Type B pancreatic cell (in vitro differentiated cells): ENCODE results near the gene EFL1. TPM values are rescaled to one million over a fixed set of nuclear protein-coding genes. Genes with fewer than 3 reads are reported as not detected.
"Not testable (repeated sequence)": the region's sequence is repeated elsewhere in the genome, so short reads cannot be mapped to it uniquely, and the experiment has no call there.

Experiments used
- DNase-seq: peaks from one replicate; pipeline ENCODE4 v3.0.0; 2021; ENCODE audit warnings: mixed read lengths; ENCODE audit not compliant: unreplicated experiment; ENCODE audit errors: extremely low spot score
- H3K27ac Mint-ChIP-seq: 2 replicates; pipeline ENCODE4 v1.8.0; 2021; ENCODE audit warnings: mild to moderate bottlenecking, mixed read lengths
- H3K27me3 Mint-ChIP-seq: 2 replicates; pipeline ENCODE4 v1.8.0; 2021; ENCODE audit warnings: mixed read lengths
- H3K36me3 Mint-ChIP-seq: 2 replicates; pipeline ENCODE4 v1.8.0; 2021; ENCODE audit warnings: mixed read lengths
- H3K4me1 Mint-ChIP-seq: one replicate; pipeline ENCODE4 v1.8.0; 2021; ENCODE audit warnings: mixed read lengths; ENCODE audit not compliant: unreplicated experiment
- H3K4me3 Mint-ChIP-seq: 2 replicates; pipeline ENCODE4 v1.8.0; 2021; ENCODE audit warnings: mild to moderate bottlenecking, mixed read lengths
- H3K9me3 Mint-ChIP-seq: 2 replicates; pipeline ENCODE4 v1.8.0; 2021; ENCODE audit warnings: mixed read lengths
- long read RNA-seq: library from polyadenylated mRNA; unstranded; transcript quantifications from one replicate; pipeline ENCODE4 v2.0.0, GENCODE V29; 2020
- total RNA-seq: library from RNA; stranded (reverse); gene quantifications from 2 replicates; pipeline ENCODE4 v1.2.1, GENCODE V29; 2021; ENCODE audit warnings: low replicate concordance
- TF ChIP-seq, protein P1 (sequence below): fragments of 200-600 bp; sonication (generic); conservative IDR thresholded peaks from 2 replicates; pipeline ENCODE4 v1.5.0; 2021; ENCODE audit warnings: antibody characterized with exemption, mild to moderate bottlenecking

The EFL1 gene
- 17.0 and 20.0 TPM in 2 replicates for total RNA-seq
- long read RNA-seq, transcript EFL1-201 (20 exons, 3,675 nt): major isoform, 23 of 57 reads
- long read RNA-seq, partial matches to known transcripts: 28 of 57 reads
- long read RNA-seq, other reads (novel, unspliced or antisense): 6 of 57 reads

DNA sequence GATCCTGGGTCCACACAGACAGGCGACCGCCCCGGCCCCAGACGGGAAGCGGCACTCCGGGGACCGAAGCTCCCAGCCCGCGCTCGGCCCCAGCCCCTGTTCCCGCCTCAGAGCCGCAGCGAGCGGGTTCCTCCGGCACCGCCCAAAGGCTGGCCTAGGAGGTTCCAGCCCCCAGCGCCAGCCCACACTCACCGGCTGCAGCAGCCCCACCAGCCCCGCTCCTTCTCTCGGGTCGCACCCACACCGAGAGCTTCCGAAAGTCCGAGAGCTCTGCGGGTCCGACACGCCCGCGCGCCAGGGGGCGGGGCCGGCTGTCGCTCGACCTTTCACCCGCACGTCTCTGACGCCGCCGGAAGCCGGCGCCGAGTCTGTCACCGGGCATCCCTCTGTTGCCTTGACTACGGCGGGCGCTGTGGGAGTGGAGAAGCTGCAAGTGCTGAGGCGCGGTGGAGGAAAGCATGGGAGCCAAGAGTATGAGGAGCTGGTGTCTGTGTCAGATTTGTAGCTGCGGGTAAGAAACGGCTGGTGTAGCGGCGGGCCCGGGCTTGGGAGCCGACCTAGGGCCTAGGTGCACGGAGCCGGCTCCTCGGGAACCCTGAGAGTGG lies at the start of gene EFL1, which contains the start of gene SAXO2:
Gene EFL1, minus strand, starts transcription at position 313 of the 605 bp plus-strand sequence. CDS start 956 bp downstream, outside the sequence.
Gene SAXO2, plus strand, starts transcription at position 397 of the 605 bp plus-strand sequence. Its CDS starts 62 bp downstream, at position 459.
- Mint-ChIP-seq H3K27ac (peak within 1 kb of the TSS; percentile 87), H3K27me3 (no peaks in the 10 kb centered on the region), H3K4me1 (peaks cover 12% of the 10 kb centered on the region), H3K4me3 (peak within 1 kb of the TSS; percentile 94), H3K36me3 (peaks cover 8% of the 10 kb centered on the region), H3K9me3 (no peaks in the 10 kb centered on the region)
- peak; percentile 94 for DNase-seq
- TF ChIP-seq, protein P1, sequence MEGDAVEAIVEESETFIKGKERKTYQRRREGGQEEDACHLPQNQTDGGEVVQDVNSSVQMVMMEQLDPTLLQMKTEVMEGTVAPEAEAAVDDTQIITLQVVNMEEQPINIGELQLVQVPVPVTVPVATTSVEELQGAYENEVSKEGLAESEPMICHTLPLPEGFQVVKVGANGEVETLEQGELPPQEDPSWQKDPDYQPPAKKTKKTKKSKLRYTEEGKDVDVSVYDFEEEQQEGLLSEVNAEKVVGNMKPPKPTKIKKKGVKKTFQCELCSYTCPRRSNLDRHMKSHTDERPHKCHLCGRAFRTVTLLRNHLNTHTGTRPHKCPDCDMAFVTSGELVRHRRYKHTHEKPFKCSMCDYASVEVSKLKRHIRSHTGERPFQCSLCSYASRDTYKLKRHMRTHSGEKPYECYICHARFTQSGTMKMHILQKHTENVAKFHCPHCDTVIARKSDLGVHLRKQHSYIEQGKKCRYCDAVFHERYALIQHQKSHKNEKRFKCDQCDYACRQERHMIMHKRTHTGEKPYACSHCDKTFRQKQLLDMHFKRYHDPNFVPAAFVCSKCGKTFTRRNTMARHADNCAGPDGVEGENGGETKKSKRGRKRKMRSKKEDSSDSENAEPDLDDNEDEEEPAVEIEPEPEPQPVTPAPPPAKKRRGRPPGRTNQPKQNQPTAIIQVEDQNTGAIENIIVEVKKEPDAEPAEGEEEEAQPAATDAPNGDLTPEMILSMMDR: no peak

DNA sequence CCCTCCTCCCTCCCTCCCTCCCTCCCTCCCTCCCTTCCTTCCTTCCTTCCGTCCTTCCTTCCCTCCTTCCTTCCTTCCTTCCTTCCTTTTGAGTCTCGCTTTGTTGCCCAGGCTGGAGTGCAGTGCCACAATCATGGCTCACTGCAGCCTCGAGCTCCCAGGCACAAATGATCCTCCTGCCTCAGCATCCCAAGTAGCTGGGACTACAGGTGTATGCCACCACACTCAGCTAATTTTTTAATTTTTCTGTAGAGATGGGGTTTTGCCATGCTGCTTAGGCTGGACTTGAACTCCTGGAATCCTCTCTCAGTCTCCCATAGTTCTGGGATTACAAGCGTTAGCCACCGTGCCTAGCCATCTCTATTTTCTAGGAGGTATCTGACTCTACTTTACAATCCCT lies 48.8 kb upstream of the EFL1 start:
- not testable (repeated sequence) for H3K9me3 Mint-ChIP-seq, H3K36me3 Mint-ChIP-seq, H3K4me1 Mint-ChIP-seq, H3K27ac Mint-ChIP-seq, H3K4me3 Mint-ChIP-seq
- peaks cover 10% of the 10 kb centered on the region for H3K27me3 Mint-ChIP-seq
- peak; percentile 11 for DNase-seq

DNA sequence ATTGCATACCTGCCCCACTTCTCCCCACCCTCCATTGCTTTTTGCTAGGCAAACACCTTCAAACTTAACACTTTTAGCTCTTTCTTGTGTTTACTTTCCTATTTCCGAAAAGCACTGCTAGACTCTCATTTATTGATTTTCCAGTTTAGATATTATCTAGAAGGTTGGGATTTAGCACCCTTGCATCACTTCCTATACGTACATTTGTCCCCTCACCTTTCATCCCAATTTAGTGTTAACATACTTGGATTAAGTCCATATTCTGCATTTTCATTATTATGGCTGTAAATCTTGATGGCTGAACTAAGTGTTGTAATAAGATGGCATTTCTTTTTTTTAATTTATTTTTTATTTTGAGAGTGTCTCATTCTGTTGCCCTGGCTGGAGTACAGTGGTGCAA lies 47.3 kb upstream of the EFL1 start:
- H3K27me3 Mint-ChIP-seq: peaks cover 10% of the 10 kb centered on the region
- no peak overlapping the region for H3K4me3 Mint-ChIP-seq
- no peaks in the 10 kb centered on the region for H3K36me3 Mint-ChIP-seq
- no peaks in the 10 kb centered on the region for H3K9me3 Mint-ChIP-seq
- TF ChIP-seq, protein P1: no peak
- DNase-seq: no peak
- no peaks in the 10 kb centered on the region for H3K4me1 Mint-ChIP-seq
- H3K27ac Mint-ChIP-seq: no peak overlapping the region

DNA sequence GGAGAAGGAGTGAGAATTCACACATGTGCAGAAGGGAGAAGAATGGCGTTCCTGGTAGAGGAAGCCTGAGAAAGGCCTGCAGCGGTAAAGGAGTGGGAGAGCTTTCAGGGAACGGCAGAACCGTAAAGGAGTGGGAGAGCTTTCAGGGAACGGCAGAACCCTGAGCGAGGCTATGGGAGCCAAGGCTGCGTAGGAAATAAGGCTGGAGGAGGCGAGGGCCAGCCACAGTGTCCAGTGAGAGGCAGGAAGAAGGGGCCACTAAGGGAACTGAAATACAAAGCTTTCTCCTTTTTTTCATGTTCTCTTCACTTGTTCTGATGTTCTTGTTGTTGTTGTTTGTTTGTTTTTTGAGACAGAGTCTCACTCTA lies 45.2 kb upstream of the EFL1 start:
- H3K27me3 Mint-ChIP-seq: peaks cover 7% of the 10 kb centered on the region
- no peak overlapping the region for H3K4me3 Mint-ChIP-seq
- peak; percentile 16 for DNase-seq
- H3K4me1 Mint-ChIP-seq: no peaks in the 10 kb centered on the region
- H3K27ac Mint-ChIP-seq: no peak overlapping the region
- H3K36me3 Mint-ChIP-seq: no peaks in the 10 kb centered on the region
- TF ChIP-seq, protein P1: no peak
- no peaks in the 10 kb centered on the region for H3K9me3 Mint-ChIP-seq

DNA sequence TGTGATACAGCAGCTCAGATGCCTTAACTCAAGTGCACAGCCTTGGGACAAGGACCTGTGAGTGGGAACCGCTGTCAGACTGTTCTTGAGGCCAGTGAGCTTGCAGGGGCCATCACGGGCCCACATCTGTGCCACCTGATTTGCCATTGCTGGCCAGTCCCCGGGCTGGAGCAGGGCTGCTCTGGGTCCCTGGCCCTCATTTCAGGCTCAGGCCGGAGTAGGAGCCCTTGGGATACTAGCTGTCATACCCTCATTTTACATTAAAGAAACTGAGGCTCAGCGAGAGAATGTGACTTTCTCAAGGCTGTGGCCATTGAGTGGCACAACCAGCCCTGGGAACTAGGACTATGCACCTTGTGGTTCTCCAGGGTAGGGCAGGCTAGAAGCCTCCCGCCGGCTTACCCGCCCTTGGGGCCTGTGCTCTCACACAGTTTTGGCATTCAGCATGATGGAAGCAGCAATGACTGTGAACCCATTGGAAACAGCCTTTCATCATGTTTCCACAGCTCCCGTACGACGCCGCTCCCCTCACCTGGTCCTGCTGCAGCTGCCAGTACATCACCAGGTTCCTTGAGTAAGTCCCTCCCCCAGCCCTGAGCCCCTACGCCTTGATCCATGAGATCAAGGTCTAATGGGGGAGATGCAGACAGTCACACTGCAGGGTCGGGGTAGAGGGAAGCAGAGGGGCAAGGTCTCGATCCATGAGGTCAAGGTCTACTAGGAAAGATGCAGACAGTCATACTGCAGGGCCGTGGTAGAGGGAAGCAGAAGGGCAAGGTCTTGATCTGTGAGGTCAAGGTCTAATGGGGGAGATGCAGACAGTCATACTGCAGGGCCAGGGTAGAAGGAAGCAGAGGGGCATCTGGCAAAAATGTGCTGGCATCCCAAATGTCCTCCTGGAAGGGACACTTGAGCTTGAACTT lies 44.5 kb upstream of the EFL1 start:
- H3K27me3 Mint-ChIP-seq: peaks cover 7% of the 10 kb centered on the region
- no peaks in the 10 kb centered on the region for H3K9me3 Mint-ChIP-seq
- no peak overlapping the region for H3K27ac Mint-ChIP-seq
- no peaks in the 10 kb centered on the region for H3K36me3 Mint-ChIP-seq
- H3K4me1 Mint-ChIP-seq: peaks cover 3% of the 10 kb centered on the region
- TF ChIP-seq, protein P1: no peak
- H3K4me3 Mint-ChIP-seq: no peak overlapping the region
- peak; percentile 64 for DNase-seq
